K562 (cell line): ENCODE results near the gene CNNM2. TPM values are rescaled to one million over a fixed set of nuclear protein-coding genes. Genes with fewer than 3 reads are reported as not detected.

Experiments used
- ATAC-seq: fragments of 200-7000 bp; cut with Tn5 transposase; 3 replicates; pipeline ENCODE4 v1.9.1; 2020; ENCODE audit warnings: moderate library complexity
- BruUV-seq: library from RNA; stranded (reverse); fragments of 400-500 nt; replicated peaks from 2 replicates; lab custom pipeline; 2021; lab: Mats Ljungman, UMichigan
- CTCF ChIA-PET: fragments of 300-600 bp; formaldehyde crosslinking; extraction: SDS; loops from one replicate; lab custom pipeline; 2021; ENCODE audit warnings: low intra/inter-chr PET ratio; lab: Yijun Ruan, JAX
- POLR2A ChIA-PET: fragments of 300-600, 350-650 bp; sonication (Branson Sonifier 250); formaldehyde crosslinking; extraction: SDS; loops from one replicate; lab custom pipeline; 2021; ENCODE audit warnings: antibody characterized with exemption, inconsistent platforms; lab: Yijun Ruan, JAX
- DNase-seq, 4 experiments: peaks; one replicate each; pipeline versions ENCODE4 v3.0.0 to v3.0.0-alpha.2; 2011 to 2018; ENCODE audit warnings: low spot score in 3 of 4, mixed read lengths in 3 of 4; ENCODE audit errors: extremely low read depth in 1 of 4
- FAIRE-seq: peaks from 2 replicates; lab custom pipeline; 2011; peaks lifted over from hg19 to GRCh38; lab: Jason Lieb, UNC
- H2AFZ ChIP-seq: 2 replicates; pipeline ENCODE4 v1.6.0; 2011; ENCODE audit warnings: low read depth, low read length, control low read depth, inconsistent platforms
- H3K27ac ChIP-seq: fragments of 200-600 bp; 3 replicates; pipeline ENCODE4 v1.8.0; 2011; ENCODE audit warnings: low read depth, mild to moderate bottlenecking, control low read depth, inconsistent platforms, low read length, moderate library complexity, mixed read lengths; ENCODE audit errors: extremely low read depth
- H3K27me3 ChIP-seq, 2 experiments: fragments of 300-600 bp in 1 of 2; 2 replicates in 1 of 2; 3 replicates in 1 of 2; pipeline versions ENCODE4 v1.6.0 to v1.8.0; 2011; ENCODE audit warnings: inconsistent platforms in 2 of 2, low read length in 2 of 2, mild to moderate bottlenecking in 1 of 2, mixed read lengths in 1 of 2, moderate library complexity in 1 of 2; ENCODE audit not compliant: control insufficient read depth in 2 of 2, insufficient read depth in 2 of 2
- H3K36me3 ChIP-seq: fragments of 300-600 bp; 3 replicates; pipeline ENCODE4 v1.8.0; 2011; ENCODE audit warnings: mild to moderate bottlenecking, low read length, inconsistent platforms; ENCODE audit not compliant: control insufficient read depth, insufficient read depth
- H3K4me1 ChIP-seq, 2 experiments: fragments of 200-600 bp in 1 of 2; replicated peaks in 1 of 2; 2 replicates in 1 of 2; 3 replicates in 1 of 2; pipeline versions ENCODE4 v1.5.1 to v1.8.0; 2011; ENCODE audit warnings: inconsistent platforms in 2 of 2, low read length in 2 of 2, mild to moderate bottlenecking in 1 of 2, mixed read lengths in 1 of 2, moderate library complexity in 1 of 2; ENCODE audit not compliant: control insufficient read depth in 2 of 2, insufficient read depth in 2 of 2
- H3K4me2 ChIP-seq: 2 replicates; pipeline ENCODE4 v1.6.1; 2011; ENCODE audit warnings: low read length, control low read depth, inconsistent platforms, mixed read lengths; ENCODE audit not compliant: insufficient read depth
- H3K4me3 ChIP-seq: fragments of 200-600 bp; sonication (generic), shearing (Covaris generic); 2 replicates; pipeline ENCODE4 v1.5.1; 2016; ENCODE audit warnings: control low read depth, inconsistent platforms
- H3K79me2 ChIP-seq: fragments of 200-600 bp; 3 replicates; pipeline ENCODE4 v1.8.0; 2011; ENCODE audit warnings: low read length, inconsistent platforms; ENCODE audit not compliant: control insufficient read depth, insufficient read depth
- H3K9ac ChIP-seq, 2 experiments: 2 replicates each; pipeline versions ENCODE4 v1.6.0 to v1.6.1; 2011; ENCODE audit warnings: low read depth in 2 of 2, low read length in 2 of 2, control low read depth in 1 of 2, inconsistent platforms in 1 of 2, mild to moderate bottlenecking in 1 of 2, mixed read lengths in 1 of 2; ENCODE audit not compliant: insufficient read depth in 1 of 2
- H3K9me1 ChIP-seq: one replicate; pipeline ENCODE4 v1.6.0; 2011; ENCODE audit warnings: inconsistent platforms, mild to moderate bottlenecking, low read length, moderate library complexity; ENCODE audit not compliant: control insufficient read depth, insufficient read depth
- H3K9me3 ChIP-seq: replicated peaks from 2 replicates; pipeline ENCODE4 v1.5.1; 2011; ENCODE audit warnings: low read depth, low read length, inconsistent platforms; ENCODE audit not compliant: control insufficient read depth, insufficient read depth
- H4K20me1 ChIP-seq: replicated peaks from 2 replicates; pipeline ENCODE4 v1.6.1; 2011; ENCODE audit warnings: low read length, inconsistent platforms, mixed read lengths; ENCODE audit not compliant: control insufficient read depth, insufficient read depth
- CTBP1 ChIP-seq: fragments of 450-650 bp; IDR thresholded peaks from 2 replicates; pipeline ENCODE4 v1.6.1; 2016; ENCODE audit warnings: borderline replicate concordance
- E2F4 ChIP-seq: sonication (generic); formaldehyde crosslinking; IDR thresholded peaks from 2 replicates; pipeline ENCODE4 v1.8.0; 2022; ENCODE audit warnings: mild to moderate bottlenecking, low read depth, missing genetic modification reagents
- NFATC3 ChIP-seq: fragments of 450-650 bp; IDR thresholded peaks from 2 replicates; pipeline ENCODE4 v1.6.1; 2017; ENCODE audit warnings: mild to moderate bottlenecking
- NR3C1 ChIP-seq: sonication (generic); formaldehyde crosslinking; IDR thresholded peaks from 2 replicates; pipeline ENCODE4 v1.8.1; 2022; ENCODE audit warnings: missing genetic modification reagents
- RBM39 ChIP-seq: fragments of 200-400 bp; formaldehyde crosslinking; optimal IDR thresholded peaks from 2 replicates; pipeline ENCODE3; 2018; ENCODE audit warnings: low read depth, low read length
- SMARCE1 ChIP-seq: fragments of 450-650 bp; IDR thresholded peaks from 2 replicates; pipeline ENCODE4 v1.7.1; 2016; ENCODE audit warnings: mild to moderate bottlenecking
- U2AF1 ChIP-seq: fragments of 200-400 bp; formaldehyde crosslinking; optimal IDR thresholded peaks from 2 replicates; pipeline ENCODE3; 2017; ENCODE audit warnings: mild to moderate bottlenecking, low read depth, low read length, moderate library complexity
- ZNF133 ChIP-seq: fragments of 250-450 bp; sonication (Bioruptor Pico); IDR thresholded peaks from 2 replicates; pipeline ENCODE4 v1.4.0; 2020; ENCODE audit warnings: mild to moderate bottlenecking
- ZNF253 ChIP-seq: fragments of 250-450 bp; sonication (Bioruptor Pico); conservative IDR thresholded peaks from 2 replicates; pipeline ENCODE4 v1.6.1; 2021; ENCODE audit warnings: mild to moderate bottlenecking
- ZNF717 ChIP-seq: fragments of 250-450 bp; sonication (Bioruptor Pico); IDR thresholded peaks from 2 replicates; pipeline ENCODE4 v1.5.0; 2021
- WGBS: fragments of 100-300 bp; shearing (Covaris generic); methylation state at CpG from one replicate; pipeline ENCODE4 v1.1.6; 2016; ENCODE audit warnings: low coverage, mixed read lengths; ENCODE audit not compliant: insufficient coverage; ENCODE audit errors: missing lambda C conversion rate; 5-methylcytosine and 5-hydroxymethylcytosine counted together
- in situ Hi-C: fragments of 300-500 bp; cut with MboI; formaldehyde crosslinking; loops from 4 replicates; pipeline ENCODE4 v1.15.0; 2018; ENCODE audit warnings: inconsistent platforms, mixed read lengths
- intact Hi-C: fragments of 100-400 bp; cut with micrococcal nuclease; formaldehyde crosslinking; loops from 2 replicates; pipeline ENCODE4 v1.14.2; 2022
- polyA plus RNA-seq, 8 experiments: library from polyadenylated mRNA; depleted of rRNA in 4 of 8; stranded (reverse) in 5 of 8; unstranded in 3 of 8; fragments of >200 nt; fragmentation: Nextera tagmentation in 2 of 8; fragmentation: Illumina TruSeq in 1 of 8; extraction: Ambion mirVana in 2 of 8; extraction: Trizol in 1 of 8; gene quantifications; 2 replicates each; pipeline versions ENCODE4 v1.2.1 to v1.2.3, GENCODE V29; 2011 to 2014; ENCODE audit warnings: inconsistent platforms in 1 of 8, missing spikeins in 1 of 8
- total RNA-seq, 7 experiments: library from RNA; depleted of rRNA in 6 of 7; stranded (reverse); fragments of >200 nt in 6 of 7; fragmentation: Illumina TruSeq in 2 of 7; extraction: Trizol in 2 of 7; gene quantifications; 2 replicates each; pipeline versions ENCODE4 v1.2.1 to v1.2.3, GENCODE V29; 2011 to 2021; ENCODE audit warnings: low replicate concordance in 1 of 7
- TF ChIP-seq, protein P1 (sequence below): fragments of 250-450 bp; sonication (Bioruptor Pico); IDR thresholded peaks from 2 replicates; pipeline ENCODE4 v1.9.0; 2021; ENCODE audit warnings: mild to moderate bottlenecking

CNNM2 gene
- total and polyA plus RNA-seq, 9 of the 15 experiments (the other 6 are each of a cell fraction or from before 2014, with no cell fraction given): 0.21 to 5.0 (median 1.3) TPM

- Histone ChIP-seq H3K9ac (no peak overlapping the region), H2AFZ (no peak overlapping the region), H3K9me3 (no peaks in the 10 kb centered on the region), H3K27ac (no peak overlapping the region), H3K27me3 (no peaks in the 10 kb centered on the region), H3K9me1 (no peaks in the 10 kb centered on the region), H4K20me1 (no peaks in the 10 kb centered on the region), H3K79me2 (no peaks in the 10 kb centered on the region), H3K4me3 (no peak overlapping the region), H3K4me1 (no peaks in the 10 kb centered on the region; a peak in 1 of 5 replicates), H3K4me2 (no peak overlapping the region), H3K36me3 (no peaks in the 10 kb centered on the region)
- BruUV-seq: no TSS peak
- intact Hi-C loops (loop anchor here (5.0 kb wide), 1 partner anchor 158 kb away; the partner anchor contains the start of gene WBP1L), in situ Hi-C loops (loop anchor here (5.0 kb wide), 1 partner anchor 178 kb away; no protein-coding TSS in a partner anchor)
- ChIA-PET POLR2A (no interaction called here), CTCF (interaction anchor here (3.1 kb wide), 1 partner anchor 170 kb away, joined by 17 read pairs; no protein-coding TSS in a partner anchor)
- TF ChIP-seq, protein P1, sequence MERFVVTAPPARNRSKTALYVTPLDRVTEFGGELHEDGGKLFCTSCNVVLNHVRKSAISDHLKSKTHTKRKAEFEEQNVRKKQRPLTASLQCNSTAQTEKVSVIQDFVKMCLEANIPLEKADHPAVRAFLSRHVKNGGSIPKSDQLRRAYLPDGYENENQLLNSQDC: no peak
- TF ChIP-seq ZNF717 (CRISPR knock-in tag) (no peak), ZNF133 (CRISPR knock-in tag) (no peak), RBM39 (no peak), CTBP1 (no peak), U2AF1 (no peak), SMARCE1 (no peak), E2F4 (CRISPR knock-in tag) (no peak), NR3C1 (CRISPR knock-in tag) (no peak), NFATC3 (no peak), ZNF253 (no peak)
- 24% methylated on average over 3 of the region's 3 CpGs for WGBS
- FAIRE-seq (no peak), ATAC-seq (no peak), DNase-seq (no peak)
Measured at GRCh38 chr10:102900006-102900405, 18.1 kb upstream of the CNNM2 start.
